PC-9 (cell line): ENCODE data around the gene LRRFIP1. TPM values are rescaled to one million over a fixed set of nuclear protein-coding genes. Genes with fewer than 3 reads are reported as not detected.

ENCODE experiments used
- BruUV-seq: library from RNA; stranded (reverse); fragments of 400-500 nt; replicated peaks from 2 replicates; lab custom pipeline; 2021; lab: Mats Ljungman, UMichigan
- CTCF ChIA-PET: fragments of 300-600 bp; sonication (Branson Sonifier 250); formaldehyde crosslinking; loops from one replicate; lab custom pipeline; 2022; ENCODE audit warnings: antibody characterized with exemption; lab: Charles Lee
- POLR2A ChIA-PET: fragments of 300-600 bp; sonication (Branson Sonifier 250); formaldehyde crosslinking; loops from one replicate; lab custom pipeline; 2022; ENCODE audit warnings: antibody characterized with exemption; ENCODE audit not compliant: unreplicated experiment; lab: Charles Lee
- DNase-seq, 2 experiments: peaks; one replicate each; pipeline versions ENCODE4 v3.0.0 to v3.0.0-alpha.2; 2015 to 2022; ENCODE audit warnings: mixed read lengths in 1 of 2
- H2AFZ ChIP-seq: fragments of 200-600 bp; sonication (generic); 2 replicates; pipeline ENCODE4 v1.8.1; 2017; ENCODE audit warnings: antibody characterized with exemption
- H3F3A ChIP-seq: fragments of 200-600 bp; sonication (generic); 2 replicates; pipeline ENCODE4 v1.8.1; 2017; ENCODE audit warnings: antibody characterized with exemption, mild to moderate bottlenecking, low read depth; ENCODE audit not compliant: insufficient read depth
- H3K27ac ChIP-seq: fragments of 200-600 bp; sonication (generic); 2 replicates; pipeline ENCODE4 v1.6.1; 2016; ENCODE audit warnings: mixed run types
- H3K27me3 ChIP-seq: fragments of 200-600 bp; sonication (generic); 2 replicates; pipeline ENCODE4 v1.6.1; 2016; ENCODE audit warnings: low read depth, mixed run types; ENCODE audit not compliant: insufficient read depth
- H3K36me3 ChIP-seq: fragments of 200-600 bp; sonication (generic); 2 replicates; pipeline ENCODE4 v1.6.1; 2016; ENCODE audit warnings: low read depth, mixed run types
- H3K4me1 ChIP-seq: fragments of 200-600 bp; sonication (generic); replicated peaks from 2 replicates; pipeline ENCODE4 v1.6.1; 2016; ENCODE audit warnings: mixed run types; ENCODE audit not compliant: insufficient read depth
- H3K4me2 ChIP-seq: fragments of 200-600 bp; sonication (generic); 2 replicates; pipeline ENCODE4 v1.6.1; 2017; ENCODE audit warnings: mixed run types
- H3K4me3 ChIP-seq: fragments of 200-600 bp; sonication (generic); 2 replicates; pipeline ENCODE4 v1.6.1; 2016; ENCODE audit warnings: mixed run types
- H3K79me2 ChIP-seq: fragments of 200-600 bp; sonication (generic); 2 replicates; pipeline ENCODE4 v1.6.1; 2017; ENCODE audit warnings: low read depth, mixed run types
- H3K9me2 ChIP-seq: fragments of 200-600 bp; sonication (generic); 2 replicates; pipeline ENCODE4 v1.8.1; 2017; ENCODE audit warnings: mild to moderate bottlenecking; ENCODE audit not compliant: insufficient read depth
- H3K9me3 ChIP-seq: fragments of 200-600 bp; sonication (generic); 2 replicates; pipeline ENCODE4 v1.8.1; 2016; ENCODE audit warnings: low read depth; ENCODE audit not compliant: insufficient read depth
- H4K20me1 ChIP-seq: fragments of 200-600 bp; sonication (generic); 2 replicates; pipeline ENCODE4 v1.8.1; 2017; ENCODE audit not compliant: insufficient read depth
- CTCF ChIP-seq: fragments of 200-600 bp; sonication (generic); conservative IDR thresholded peaks from 2 replicates; pipeline ENCODE4 v1.6.1; 2017; ENCODE audit warnings: mixed run types, antibody characterized with exemption, mild to moderate bottlenecking, moderate library complexity
- EZH2 ChIP-seq: fragments of 200-600 bp; sonication (generic); IDR thresholded peaks from 2 replicates; pipeline ENCODE4 v1.8.0; 2017; ENCODE audit warnings: antibody characterized with exemption, low read depth
- intact Hi-C: fragments of 100-400 bp; cut with micrococcal nuclease; formaldehyde crosslinking; loops from one replicate; pipeline ENCODE4 v1.10.0; 2022; ENCODE audit not compliant: unreplicated experiment
- total RNA-seq: library from RNA; stranded (reverse); gene quantifications from 2 replicates; pipeline ENCODE4 v1.2.3, GENCODE V29; 2021

LRRFIP1 gene
- total RNA-seq, 1 experiment from 2014 or later: 238 TPM

- no peaks in the 10 kb centered on the region for H4K20me1 ChIP-seq
- H3K9me2 ChIP-seq: no peaks in the 10 kb centered on the region
- H3K4me3 ChIP-seq: no peak overlapping the region
- no peaks in the 10 kb centered on the region for H3K27me3 ChIP-seq
- H3K4me2 ChIP-seq: no peak overlapping the region
- H3K79me2 ChIP-seq: no peaks in the 10 kb centered on the region
- no TSS peak for BruUV-seq
- no peak for DNase-seq
- intact Hi-C loops: no loop called here
- H3K9me3 ChIP-seq: no peaks in the 10 kb centered on the region
- H3K27ac ChIP-seq: no peak overlapping the region
- TF ChIP-seq EZH2 (no peak), CTCF (no peak)
- no peaks in the 10 kb centered on the region for H3K36me3 ChIP-seq
- POLR2A ChIA-PET: interaction anchor here (0.6 kb wide), 1 partner anchor 235 kb away, joined by 4 read pairs; no protein-coding TSS in a partner anchor
- H2AFZ ChIP-seq: no peak overlapping the region
- CTCF ChIA-PET: no interaction called here
- H3F3A ChIP-seq: no peaks in the 10 kb centered on the region
- H3K4me1 ChIP-seq: no peaks in the 10 kb centered on the region
Observed at GRCh38 chr2:237640493-237640998, 13.2 kb downstream of the LRRFIP1 start.

GRCh38 chr2:237642038-237642734 is 14.8 kb downstream of the LRRFIP1 start:
- Histone ChIP-seq H3K79me2 (no peaks in the 10 kb centered on the region), H3K4me2 (no peak overlapping the region), H3K9me3 (no peaks in the 10 kb centered on the region), H3K27me3 (no peaks in the 10 kb centered on the region), H3K36me3 (no peaks in the 10 kb centered on the region), H4K20me1 (no peaks in the 10 kb centered on the region), H3K4me3 (no peak overlapping the region), H2AFZ (no peak overlapping the region), H3F3A (no peaks in the 10 kb centered on the region), H3K9me2 (no peaks in the 10 kb centered on the region), H3K4me1 (no peaks in the 10 kb centered on the region), H3K27ac (no peak overlapping the region)
- no TSS peak for BruUV-seq
- TF ChIP-seq CTCF: no peak
- TF ChIP-seq EZH2: no peak
- ChIA-PET POLR2A (no interaction called here), CTCF (no interaction called here)
- DNase-seq: no peak
- intact Hi-C loops: no loop called here

GRCh38 chr2:237643066-237643465 is 15.7 kb downstream of the LRRFIP1 start:
- Histone ChIP-seq H3K27ac (no peak overlapping the region), H3K36me3 (no peaks in the 10 kb centered on the region), H3K4me1 (no peaks in the 10 kb centered on the region), H4K20me1 (no peaks in the 10 kb centered on the region), H3K4me2 (no peak overlapping the region), H2AFZ (no peak overlapping the region), H3K79me2 (no peaks in the 10 kb centered on the region), H3K9me2 (no peaks in the 10 kb centered on the region), H3K27me3 (no peaks in the 10 kb centered on the region), H3F3A (no peaks in the 10 kb centered on the region), H3K9me3 (no peaks in the 10 kb centered on the region), H3K4me3 (no peak overlapping the region)
- no TSS peak for BruUV-seq
- intact Hi-C loops: no loop called here
- DNase-seq: no peak
- ChIA-PET CTCF (no interaction called here), POLR2A (no interaction called here)
- no peak for TF ChIP-seq CTCF
- no peak for TF ChIP-seq EZH2
